Measurements from ENCODE around the gene OXCT1.
"Not testable (repeated sequence)": the region's sequence is repeated elsewhere in the genome, so short reads cannot be mapped to it uniquely, and the experiment has no call there.

Gene OXCT1

DNA sequence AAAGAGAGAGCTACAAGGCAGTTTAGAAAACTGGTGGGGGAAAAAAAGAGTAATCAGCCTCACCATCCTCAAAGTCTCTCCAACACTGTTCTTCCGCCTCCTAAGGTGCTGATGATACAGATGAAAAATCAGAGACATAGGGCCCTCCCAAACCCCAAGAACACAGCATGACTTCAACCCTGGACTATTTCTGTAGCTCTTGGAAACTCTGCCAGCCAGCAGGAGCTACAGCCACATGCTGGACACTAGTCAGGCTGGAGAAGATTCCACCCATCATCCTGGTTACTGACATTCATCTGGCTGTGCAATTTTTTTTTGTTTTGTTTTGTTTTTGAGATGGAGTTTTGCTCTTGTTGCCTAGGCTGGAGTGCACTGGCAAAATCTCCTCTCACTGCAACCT, 42.4 kb downstream of the OXCT1 start:
- DNase-seq (ENCODE audit: low read depth in 3 of 3): no peak

DNA sequence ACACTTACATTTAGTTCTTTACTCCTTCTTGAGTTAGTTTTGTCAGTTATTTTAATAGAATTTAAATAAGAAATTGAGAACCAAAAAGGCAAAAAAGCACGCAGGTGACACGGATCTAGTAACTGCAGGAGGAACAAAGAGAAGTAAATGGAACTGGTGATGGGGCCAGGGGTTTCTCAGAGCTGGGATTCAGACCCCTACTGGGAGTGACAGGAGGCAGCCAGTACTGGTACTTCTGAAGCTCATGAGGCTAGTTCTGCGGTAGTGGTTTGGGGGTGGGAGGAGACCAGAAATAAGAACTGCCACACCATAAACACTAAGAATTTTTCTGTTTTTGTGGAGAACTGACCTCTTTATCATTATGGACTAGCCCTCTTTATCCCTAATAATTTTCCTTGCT, 48.2 kb downstream of the OXCT1 start:
- DNase-seq (ENCODE audit: low read depth in 3 of 3): no peak

DNA sequence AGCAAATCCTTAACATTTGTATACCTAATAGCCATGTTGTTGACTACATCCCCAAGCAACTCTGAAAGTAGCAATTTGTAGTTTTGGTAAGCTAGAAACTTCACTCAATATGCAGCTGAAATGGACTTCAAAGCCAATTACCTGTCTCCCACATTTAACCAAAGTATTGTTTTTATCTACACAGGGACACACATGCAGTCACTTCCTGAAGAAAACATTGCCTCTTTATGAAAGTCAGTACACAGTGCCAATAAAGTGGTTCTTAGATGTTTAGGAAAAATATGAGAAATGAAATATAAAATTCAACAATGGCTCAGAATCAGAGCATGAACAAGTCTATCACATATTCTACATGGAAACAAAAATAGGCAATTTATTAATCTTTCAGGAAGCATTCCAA, 49.2 kb downstream of the OXCT1 start:
- no peak for DNase-seq (ENCODE audit: low read depth in 3 of 3)

DNA sequence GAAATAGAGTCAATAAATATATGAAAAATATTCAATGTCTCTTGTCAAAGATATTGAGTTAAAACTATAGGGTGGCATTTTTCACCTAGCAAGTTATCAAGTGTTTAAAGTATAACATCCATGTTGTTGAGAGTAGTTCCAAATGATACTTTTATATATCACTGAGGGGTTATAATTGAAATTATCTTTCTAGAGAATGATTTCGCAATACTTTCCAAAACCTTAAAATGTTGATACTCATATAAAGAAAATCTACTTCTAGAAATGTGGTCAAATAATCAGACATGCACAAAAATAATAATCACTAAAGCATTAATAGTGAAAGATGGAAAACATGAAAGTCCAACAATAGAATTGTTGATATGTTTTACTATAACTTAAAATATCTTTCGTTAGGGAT, 50.1 kb downstream of the OXCT1 start:
- no peak for DNase-seq (ENCODE audit: low read depth in 3 of 3)

DNA sequence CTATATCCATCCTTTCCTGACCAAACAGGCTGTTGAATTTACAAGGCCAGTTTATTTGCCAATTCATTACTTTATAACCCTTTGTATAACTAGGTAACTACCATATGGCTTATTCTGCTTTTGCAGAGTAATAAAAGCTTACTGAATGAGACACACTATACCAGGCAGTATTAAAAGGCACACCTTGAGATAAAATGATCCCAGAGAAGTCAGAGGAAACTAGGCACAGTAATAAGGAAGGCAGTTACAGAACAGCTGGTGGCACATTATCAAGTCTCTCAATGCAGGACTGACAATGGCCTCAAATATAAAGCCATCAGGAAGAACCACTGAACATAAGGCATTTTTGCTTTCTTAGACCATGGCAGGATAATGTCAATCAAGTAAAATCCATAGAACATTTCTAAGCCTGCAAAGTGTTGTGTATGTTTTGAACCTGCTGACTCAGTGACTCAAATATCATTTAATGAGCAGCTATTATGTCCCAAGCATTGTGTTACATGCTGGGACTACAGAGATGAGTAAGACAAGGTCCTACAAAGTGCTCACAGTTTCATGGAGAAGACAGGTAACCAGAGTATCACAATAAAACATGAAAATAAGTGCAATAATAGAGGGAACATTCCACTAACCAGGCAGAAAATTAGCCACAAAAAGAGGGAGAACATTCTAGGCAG, 52.5 kb downstream of the OXCT1 start:
- DNase-seq (ENCODE audit: low read depth in 3 of 3): no peak

DNA sequence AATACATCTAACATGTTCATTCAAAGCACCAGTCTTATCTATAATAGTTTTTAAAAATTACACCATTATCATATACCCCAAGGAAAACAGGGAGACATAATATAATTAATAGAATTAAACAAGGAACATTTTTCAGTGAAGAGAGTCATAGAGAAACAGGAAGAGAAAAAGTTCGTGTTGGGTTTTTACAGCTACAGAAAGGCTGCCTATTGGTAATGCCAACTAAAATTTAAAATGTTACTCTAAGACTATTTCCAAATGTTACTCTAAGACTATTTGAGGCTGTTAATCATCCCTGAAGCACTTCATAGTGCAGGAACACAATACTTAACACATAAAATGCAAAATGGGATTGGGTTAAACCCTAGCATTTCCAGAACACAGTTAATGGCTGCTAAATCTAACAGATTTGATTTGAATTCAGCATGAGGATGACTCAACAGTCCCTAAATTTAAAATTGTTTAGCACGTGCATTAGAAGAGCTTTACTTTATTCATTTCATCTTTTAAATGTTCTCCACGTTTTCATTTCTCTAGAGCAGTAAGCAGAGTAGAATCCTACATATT, 54.5 kb downstream of the OXCT1 start:
- DNase-seq (ENCODE audit: low read depth in 3 of 3): no peak

DNA sequence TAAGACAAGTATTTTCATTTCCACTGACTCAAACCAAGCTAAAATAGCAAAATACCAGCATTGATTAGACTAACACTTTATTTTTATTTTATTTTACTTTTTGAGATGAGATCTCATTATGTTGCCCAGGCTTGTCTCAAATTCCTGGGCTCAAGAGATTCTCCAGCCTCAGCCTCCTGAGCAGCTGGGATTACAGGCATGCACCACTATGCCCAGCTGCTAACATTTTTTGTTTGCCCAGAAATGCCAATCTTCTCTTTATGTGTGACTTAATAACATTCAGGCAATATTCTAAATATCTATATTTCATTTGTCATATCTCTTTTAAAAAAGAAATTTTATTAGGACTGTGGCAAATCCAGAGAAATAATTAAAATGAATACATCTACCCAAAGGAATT, 55.0 kb downstream of the OXCT1 start:
- no peak for DNase-seq (ENCODE audit: low read depth in 3 of 3)

DNA sequence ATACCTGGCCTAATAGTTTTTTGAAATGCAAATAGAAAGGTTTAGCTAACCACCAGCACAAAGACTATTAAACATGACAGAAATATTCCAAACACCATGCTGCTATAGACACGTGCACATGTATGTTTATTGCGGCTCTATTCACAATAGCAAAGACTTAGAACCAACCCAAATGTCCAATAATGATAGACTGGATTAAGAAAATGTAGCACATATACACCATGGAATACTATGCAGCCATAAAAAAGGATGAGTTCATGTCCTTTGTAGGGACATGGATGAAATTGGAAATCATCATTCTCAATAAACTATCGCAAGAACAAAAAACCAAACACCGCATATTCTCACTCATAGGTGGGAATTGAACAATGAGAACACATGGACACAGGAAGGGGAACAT, 55.9 kb downstream of the OXCT1 start:
- not testable (repeated sequence) for DNase-seq (ENCODE audit: low read depth in 3 of 3)

DNA sequence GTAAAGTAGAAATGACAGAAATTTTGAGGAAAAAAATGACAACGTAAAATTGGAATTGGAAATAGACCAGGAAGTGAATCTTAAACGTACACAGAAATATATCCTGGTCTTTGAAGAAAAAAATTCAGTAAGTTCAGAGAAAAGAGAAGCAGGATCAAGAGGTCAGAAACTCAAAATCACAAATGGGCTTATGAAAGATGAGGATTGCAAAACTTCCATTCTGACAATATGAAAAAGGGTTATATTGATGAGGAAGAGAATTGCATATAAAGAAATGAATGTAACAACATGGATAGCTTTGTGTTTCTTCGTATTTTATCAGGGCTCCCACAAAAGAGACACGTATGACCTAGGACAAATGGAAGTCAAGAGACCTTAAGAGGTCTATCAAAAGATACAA, 58.1 kb downstream of the OXCT1 start:
- no peak for DNase-seq (ENCODE audit: low read depth in 3 of 3)

DNA sequence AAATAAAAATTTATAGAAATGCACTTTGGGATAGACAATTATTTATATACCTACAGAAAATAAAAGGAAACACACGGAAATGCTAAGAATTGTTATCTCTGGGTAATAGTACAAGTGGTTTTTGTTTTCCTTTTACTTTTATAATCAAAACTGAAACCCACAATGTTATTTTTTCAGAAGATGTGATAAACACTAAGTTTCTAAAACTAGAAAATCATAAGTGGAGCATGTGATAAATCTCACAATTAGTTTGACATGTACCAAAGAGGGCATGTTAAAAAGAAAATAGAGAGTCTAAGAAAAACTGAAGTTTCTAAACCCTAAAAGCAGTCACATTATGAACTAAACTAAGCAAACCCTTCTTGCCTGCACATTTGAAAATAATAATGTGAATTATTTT, 61.1 kb downstream of the OXCT1 start:
- no peak for DNase-seq (ENCODE audit: low read depth in 3 of 3)

DNA sequence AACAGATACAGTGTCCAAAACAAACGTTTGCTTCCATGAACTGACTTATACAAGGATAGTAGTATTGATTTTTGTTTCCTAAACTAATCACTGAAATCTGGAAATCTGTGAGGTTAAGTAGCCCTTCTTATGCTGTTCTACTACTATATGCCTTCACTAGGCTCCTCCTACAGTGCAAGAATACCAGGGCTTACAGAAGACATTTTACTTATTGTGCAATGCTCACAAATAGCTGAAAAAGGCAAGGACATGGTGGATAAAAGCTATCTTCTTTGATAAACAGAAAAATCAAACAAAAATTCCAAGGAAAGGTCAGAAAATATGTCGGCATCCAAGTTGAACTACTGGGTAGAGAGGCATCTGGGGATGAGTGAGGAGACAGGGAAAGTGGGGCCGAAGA, 61.9 kb downstream of the OXCT1 start:
- DNase-seq (ENCODE audit: low read depth in 3 of 3): no peak

DNA sequence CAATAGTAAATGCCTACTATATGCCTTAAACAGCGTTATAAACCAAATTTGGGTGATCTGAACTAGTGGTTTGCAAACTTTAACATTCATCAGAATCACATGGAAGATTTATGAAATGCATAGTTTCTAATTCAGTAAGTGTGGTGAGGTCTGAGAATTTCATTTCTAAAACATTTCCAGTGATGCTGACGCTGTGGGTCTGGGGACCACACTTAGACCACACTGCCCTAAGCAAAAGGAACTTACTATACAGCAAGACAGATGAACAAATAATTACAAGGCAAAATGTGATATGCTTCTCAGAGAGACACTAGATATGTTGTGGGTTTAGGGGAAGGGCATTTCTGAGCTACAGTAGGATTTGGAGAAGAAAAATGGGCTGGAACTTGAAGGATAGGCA, 72.6 kb downstream of the OXCT1 start:
- no peak for DNase-seq (ENCODE audit: low read depth in 3 of 3)

DNA sequence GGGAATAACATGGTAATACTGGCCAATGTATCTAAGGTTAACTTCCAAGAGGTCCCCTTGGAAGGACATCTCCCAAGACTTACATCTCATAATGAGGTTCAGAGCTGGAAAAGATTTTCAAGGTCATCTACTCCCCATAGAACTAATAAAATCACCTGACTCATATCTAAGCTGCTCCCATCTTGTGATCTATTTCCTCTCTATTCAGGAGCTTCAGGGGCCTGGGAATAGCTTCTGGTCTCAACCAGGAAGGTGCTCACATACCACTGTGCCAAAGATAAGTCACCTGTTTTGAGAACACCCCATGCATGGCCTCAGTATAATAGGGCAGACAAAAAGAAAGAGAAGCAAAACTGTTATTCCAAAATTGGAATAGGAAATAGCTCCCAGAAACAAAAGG, 74.2 kb downstream of the OXCT1 start:
- no peak for DNase-seq (ENCODE audit: low read depth in 3 of 3)

DNA sequence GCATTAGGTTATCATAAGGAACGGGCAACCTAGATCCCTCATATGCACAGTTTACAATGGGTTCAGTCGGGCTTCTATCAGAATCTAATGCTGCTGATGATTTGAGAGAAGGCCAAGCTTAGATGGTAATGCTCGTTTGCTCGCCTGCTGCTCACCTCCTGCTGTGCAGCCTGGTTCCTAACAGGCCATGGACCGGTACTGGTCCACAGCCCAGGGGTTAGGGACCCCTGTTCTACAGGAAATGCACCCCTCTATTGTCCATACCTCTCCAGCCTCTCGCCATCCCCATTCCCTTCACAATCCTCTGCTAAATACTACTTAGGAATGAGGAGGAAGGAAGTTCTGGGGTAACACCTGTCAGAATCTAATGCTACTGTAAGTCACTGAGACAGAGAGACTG, 75.1 kb downstream of the OXCT1 start:
- DNase-seq (ENCODE audit: low read depth in 3 of 3): no peak

DNA sequence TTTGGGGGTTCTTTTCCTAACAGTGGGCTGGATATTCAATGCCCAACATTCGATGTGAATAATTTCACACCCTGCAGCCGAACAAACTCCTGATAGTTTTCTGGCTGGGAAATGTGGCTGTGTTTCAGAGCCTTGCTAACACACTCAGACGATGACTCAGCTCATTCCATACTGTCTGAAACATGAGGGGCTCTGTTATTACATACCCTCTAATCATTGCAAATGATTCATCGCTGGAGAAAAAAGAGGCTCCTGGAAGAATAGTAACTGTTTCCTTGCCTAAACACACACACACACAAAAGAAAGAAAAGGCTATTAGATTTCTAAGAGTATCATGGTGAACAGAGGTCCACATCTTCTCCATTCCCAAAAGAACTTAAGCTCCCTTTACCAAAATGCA, 75.8 kb downstream of the OXCT1 start:
- DNase-seq (ENCODE audit: low read depth in 3 of 3): no peak

DNA sequence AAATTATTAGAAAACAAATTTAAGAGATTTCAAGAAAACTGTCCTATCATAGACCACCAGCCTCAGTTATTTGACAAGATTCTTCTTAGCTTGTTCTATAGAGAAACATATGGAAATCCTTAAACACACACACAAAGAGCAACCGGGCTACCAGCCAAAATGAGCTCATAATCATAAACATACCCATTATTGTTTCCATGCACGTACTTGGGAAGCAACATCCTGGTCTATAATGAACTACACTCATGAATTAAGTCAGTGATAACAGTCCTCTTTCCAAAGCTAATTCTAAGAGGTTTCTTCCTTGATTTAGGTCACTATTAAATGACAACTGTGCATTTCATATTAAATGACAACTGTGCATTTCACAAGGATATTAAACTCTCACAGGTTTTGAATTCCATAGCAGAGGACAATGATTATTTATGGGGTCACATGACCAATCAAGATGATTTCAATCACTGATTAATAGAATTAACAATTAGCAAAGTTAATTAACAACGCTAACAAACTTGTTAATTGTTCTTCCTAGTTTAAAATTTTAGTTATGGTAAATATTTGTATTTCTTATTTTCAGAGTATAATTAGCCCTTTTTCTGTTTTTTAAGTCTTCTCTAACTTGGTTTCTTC, 77.0 kb downstream of the OXCT1 start:
- no peak for DNase-seq (ENCODE audit: low read depth in 3 of 3)

DNA sequence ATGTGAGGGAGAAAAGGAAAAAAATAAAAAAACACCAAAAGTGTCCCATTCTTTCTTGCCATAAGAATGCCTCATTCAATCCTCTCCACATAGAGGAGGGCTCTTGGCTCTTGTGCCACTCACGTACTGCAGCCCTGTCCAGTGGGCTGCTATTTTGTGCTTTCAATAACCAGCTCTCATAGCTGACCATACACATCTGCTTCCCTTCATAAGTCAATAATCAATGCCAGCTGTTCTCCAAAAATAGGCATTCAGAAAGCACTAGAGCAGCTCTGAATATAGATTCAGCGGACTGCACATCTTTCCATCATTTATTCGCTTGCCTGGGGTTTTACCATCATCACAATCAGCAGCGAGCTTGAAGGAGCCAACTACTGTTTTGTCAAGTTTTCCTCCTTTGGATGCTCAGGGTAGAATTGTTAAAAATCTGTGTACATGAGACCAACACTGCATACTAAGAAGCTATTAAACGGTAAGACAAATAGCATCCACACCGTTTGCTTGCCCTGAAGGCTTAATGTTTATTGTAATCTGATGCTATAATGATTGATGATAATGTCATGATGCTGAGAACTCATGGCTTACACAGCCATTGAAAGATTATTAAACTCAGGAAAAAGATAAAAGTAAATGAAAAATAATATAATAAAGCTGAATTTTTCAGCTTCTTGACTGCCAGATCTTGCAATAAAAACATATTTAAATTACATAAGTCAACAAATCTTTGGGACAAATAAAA, 80.0 kb downstream of the OXCT1 start:
- no peak for DNase-seq (ENCODE audit: low read depth in 3 of 3)

DNA sequence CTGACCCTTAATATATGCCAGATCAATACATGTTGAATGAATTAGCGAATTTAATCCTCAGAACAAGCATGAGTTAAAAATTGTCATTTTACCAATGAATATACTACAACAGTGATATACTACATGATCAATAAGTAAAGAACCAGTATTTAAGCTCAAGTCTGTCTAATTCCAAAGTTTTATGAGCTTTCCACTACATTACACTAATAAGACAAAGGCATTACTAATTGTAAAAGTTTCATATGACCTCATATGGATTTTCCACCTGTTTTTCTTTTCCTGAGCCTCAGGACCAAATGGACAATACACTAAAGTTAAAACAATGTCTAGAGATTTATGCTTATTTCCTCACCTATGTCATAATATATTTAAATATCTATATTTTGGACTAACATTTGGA, 80.8 kb downstream of the OXCT1 start:
- no peak for DNase-seq (ENCODE audit: low read depth in 3 of 3)

DNA sequence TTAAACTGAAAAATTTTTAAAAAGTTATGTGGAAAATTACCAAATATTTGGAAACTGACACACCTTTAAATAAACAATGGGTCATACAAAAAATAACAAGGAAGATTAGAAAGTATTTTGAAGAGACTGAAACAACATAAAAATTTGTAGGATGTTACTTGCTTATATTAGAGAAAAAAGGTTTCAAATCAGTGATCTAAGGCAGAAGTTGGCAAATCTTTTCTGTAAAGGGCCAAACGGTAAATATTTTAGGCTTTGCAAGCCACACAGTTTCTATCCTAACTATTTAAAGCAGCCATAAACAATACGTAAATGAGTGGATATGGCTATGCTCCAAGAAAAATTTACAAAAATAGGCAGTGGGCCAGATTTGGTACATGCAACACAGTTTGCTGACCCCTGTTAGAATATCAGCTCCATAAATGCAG, 81.3 kb downstream of the OXCT1 start:
- DNase-seq (ENCODE audit: low read depth in 3 of 3): no peak

DNA sequence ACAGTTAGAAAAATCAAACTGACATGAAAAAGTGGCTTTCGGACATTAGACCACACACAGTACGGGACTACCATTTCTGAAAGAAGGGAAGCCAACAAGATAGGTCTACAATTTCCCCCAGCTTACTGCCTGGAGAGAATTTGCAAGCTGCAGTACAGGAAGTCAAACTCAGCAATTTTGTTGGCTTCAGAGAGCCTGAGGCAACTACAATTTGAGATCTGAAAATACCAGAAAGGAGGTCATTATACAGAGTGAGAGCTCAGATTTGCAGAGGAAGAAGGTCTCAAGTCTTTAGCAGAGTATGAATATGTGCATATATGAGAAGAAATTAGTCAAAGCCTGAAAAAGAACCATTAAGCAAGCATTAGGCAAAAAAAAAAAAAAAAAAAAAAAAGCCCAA, 83.0 kb downstream of the OXCT1 start:
- DNase-seq (ENCODE audit: low read depth in 3 of 3): no peak

DNA sequence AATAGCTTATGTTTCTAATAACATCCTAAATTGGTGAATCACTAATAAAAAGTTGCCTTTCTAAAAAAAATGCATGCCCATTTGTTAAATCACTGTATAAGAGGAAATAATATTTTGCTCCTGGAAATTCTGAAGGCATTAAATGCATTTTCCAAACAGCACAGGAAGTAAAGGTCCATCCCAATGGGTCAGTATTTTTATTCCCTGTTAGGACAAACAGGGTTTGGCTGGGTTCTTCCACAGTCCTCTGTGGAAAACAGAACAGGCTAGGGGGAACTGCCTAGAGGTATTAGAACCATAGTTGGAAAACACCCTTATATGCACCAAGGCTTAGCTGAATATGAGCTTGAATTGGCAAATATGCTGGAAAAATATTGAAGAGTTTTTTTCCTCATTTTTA, 85.2 kb downstream of the OXCT1 start:
- no peak for DNase-seq (ENCODE audit: low read depth in 3 of 3)

DNA sequence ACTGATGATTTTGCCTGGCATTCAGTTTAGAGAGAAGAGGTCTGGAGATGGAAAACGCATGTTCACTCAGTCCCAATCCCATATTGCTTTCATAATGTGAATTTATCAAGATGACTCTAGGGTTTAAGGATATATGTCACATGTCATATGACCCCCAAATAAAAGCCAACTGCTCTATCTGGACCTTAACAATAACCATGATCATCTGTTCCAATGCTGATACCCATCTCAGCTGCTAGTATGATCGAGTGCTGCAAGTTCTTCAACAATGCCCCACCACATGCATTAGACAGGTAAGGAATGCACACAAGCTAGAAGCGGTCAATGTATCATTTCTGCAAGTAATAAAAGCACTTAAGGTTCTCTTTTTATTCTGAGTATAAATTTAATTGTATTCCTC, 91.8 kb downstream of the OXCT1 start:
- no peak for DNase-seq (ENCODE audit: low read depth in 3 of 3)

DNA sequence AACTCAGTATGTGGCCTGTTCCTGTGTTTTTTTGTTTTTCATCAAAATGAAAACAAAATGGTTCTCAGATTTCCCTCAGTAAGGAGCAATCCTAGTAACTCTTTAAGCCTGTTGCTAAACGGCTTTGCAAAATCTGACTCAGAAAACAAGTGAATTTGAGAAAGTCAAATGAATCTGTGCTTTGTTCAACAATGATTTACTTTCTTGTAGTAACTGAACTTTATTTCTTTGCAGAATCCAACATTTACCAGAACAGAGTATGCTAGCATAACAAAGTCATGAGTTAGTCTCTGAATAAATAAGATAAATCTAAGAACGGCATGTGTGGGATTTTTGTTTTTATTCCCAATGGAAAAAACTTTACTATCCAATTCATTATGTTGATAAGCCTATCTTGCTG, 93.8 kb downstream of the OXCT1 start:
- no peak for DNase-seq (ENCODE audit: low read depth in 3 of 3)
